ENCODE measurements around the gene ZNF253. TPM values are rescaled to one million over a fixed set of nuclear protein-coding genes. Genes with fewer than 3 reads are reported as not detected.

Gene ZNF253
- total and polyA plus RNA-seq, 2 of the 8 experiments (the other 6 are each of a cell fraction or from before 2014, with no cell fraction given), result 8.3 to 64.0 TPM

DNA sequence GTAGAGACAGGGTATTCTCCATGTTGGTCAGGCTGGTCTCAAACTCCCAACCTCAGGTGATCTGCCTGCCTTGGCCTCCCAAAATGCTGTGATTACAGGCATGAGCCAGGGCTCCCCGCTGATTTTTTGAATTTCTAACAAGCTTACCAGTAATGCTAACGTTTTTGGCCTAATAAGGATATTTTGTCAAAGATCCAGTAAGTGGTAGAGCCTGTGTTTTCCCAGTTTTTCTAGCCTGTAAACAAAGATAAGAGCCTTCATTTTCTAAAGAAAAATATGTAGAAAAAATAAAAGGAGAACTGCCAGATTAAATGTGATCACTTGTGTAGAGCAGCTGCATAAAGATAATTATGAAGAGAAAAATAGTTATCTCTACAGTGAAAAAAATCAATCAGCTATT lies 72.8 kb downstream of the ZNF253 start:
- Histone ChIP-seq H3K79me1 (ENCODE audit: low read depth, low read length) (no peaks in the 10 kb centered on the region), H3K23me2 (ENCODE audit: low read depth, low read length) (no peaks in the 10 kb centered on the region), H3K79me2 (ENCODE audit: control insufficient read depth in 1 of 2, insufficient read depth in 2 of 2, low read length in 2 of 2) (no peaks in the 10 kb centered on the region), H3K18ac (ENCODE audit: extremely low read depth, low read length) (no peak overlapping the region), H2BK5ac (ENCODE audit: low read depth, low read length) (no peak overlapping the region), H3K4me1 (replicated peaks in 1 of 4; ENCODE audit: control insufficient read depth in 3 of 4, insufficient read depth in 4 of 4, low read length in 3 of 4) (no peaks in the 10 kb centered on the region), H3K27me3 (replicated peaks in 1 of 4; ENCODE audit: control insufficient read depth in 3 of 4, extremely low read depth in 1 of 4, insufficient read depth in 3 of 4, low read length in 3 of 4) (no peaks in the 10 kb centered on the region), H4K20me1 (replicated peaks in 1 of 2; ENCODE audit: control insufficient read depth in 1 of 2, insufficient read depth in 2 of 2, low read length in 2 of 2) (no peaks in the 10 kb centered on the region), H2BK15ac (ENCODE audit: low read length) (no peak overlapping the region), H3K9ac (replicated peaks in 1 of 4; ENCODE audit: extremely low read depth in 1 of 4, low read depth in 3 of 4, low read length in 3 of 4) (no peak overlapping the region), H2AFZ (ENCODE audit: low read length) (no peak overlapping the region), H3K4me3 (ENCODE audit: extremely low read depth in 1 of 4, insufficient read depth in 2 of 4, low read depth in 3 of 4, low read length in 4 of 4) (no peak overlapping the region), H3K36me3 (ENCODE audit: control insufficient read depth in 2 of 4, insufficient read depth in 4 of 4, low read length in 3 of 4) (peaks cover 3 to 24% (median 13%) of the 10 kb centered on the region in 4 experiments; a peak in 6 of 8 replicates), H2BK20ac (ENCODE audit: low read length) (no peak overlapping the region), H4K5ac (ENCODE audit: insufficient read length, low read depth, low read length) (no peak overlapping the region), H3K4me2 (ENCODE audit: insufficient read depth in 1 of 2, low read depth in 2 of 2, low read length in 2 of 2) (no peak overlapping the region), H3K27ac (ENCODE audit: low read depth, low read length) (no peak overlapping the region), H3K9me3 (ENCODE audit: insufficient read depth in 2 of 2, low read depth in 1 of 2, low read length in 1 of 2) (peaks cover 26 to 32% of the 10 kb centered on the region in 2 experiments), H3K23ac (ENCODE audit: insufficient read length) (no peak overlapping the region), H2BK120ac (replicated peaks; ENCODE audit: low read depth, low read length) (no peak overlapping the region), H2AK5ac (ENCODE audit: low read depth, low read length) (no peak overlapping the region), H3K56ac (replicated peaks; ENCODE audit: insufficient read length, low read depth, low read length) (no peak overlapping the region), H2BK12ac (ENCODE audit: low read depth, low read length) (no peak overlapping the region), H3K4ac (replicated peaks; ENCODE audit: insufficient read length, low read depth, low read length) (no peak overlapping the region), H4K91ac (replicated peaks; ENCODE audit: insufficient read length, low read length) (no peak overlapping the region), H4K8ac (ENCODE audit: extremely low read depth, insufficient read depth, low read length) (no peak overlapping the region), H3K14ac (ENCODE audit: insufficient read length) (no peak overlapping the region)
- DNase-seq (ENCODE audit: low read depth in 1 of 2, low spot score in 2 of 2) (no peak), FAIRE-seq (no peak)
- ChIA-PET POLR2A (ENCODE audit: partially characterized antibody) (interaction anchor here (0.8 to 1.6 kb wide), 3 partner anchors 10 to 78 kb away, joined by 4 to 5 read pairs (median 4); partner anchors contain the start of gene ZNF93), CTCF (ENCODE audit: partially characterized antibody) (interaction anchor here (0.6 to 1.4 kb wide), 2 partner anchors 14 to 16 kb away, joined by 3 to 5 read pairs; no protein-coding TSS in a partner anchor)
- WGBS, 2 experiments (ENCODE audit: extremely low coverage in 1 of 2, insufficient coverage in 1 of 2, insufficient read length in 1 of 2, insufficient replicate concordance in 2 of 2, low coverage in 1 of 2, low lambda C conversion rate in 2 of 2, missing lambda C conversion rate in 1 of 2), result 45% methylated on average over 2 of the region's 2 CpGs; no CpG with 5 or more reads in 1 of the 2 experiments
- TF ChIP-seq MAFK (IDR thresholded peaks at IDR 0.05; ENCODE audit: low read depth, low read length) (no peak), CBX5 (IDR thresholded peaks at IDR 0.05; ENCODE audit: low read depth, low read length) (no peak), SP2 (IDR thresholded peaks at IDR 0.05; ENCODE audit: low read length) (no peak), CREB1 (IDR thresholded peaks at IDR 0.05) (no peak), JUN (IDR thresholded peaks at IDR 0.05; ENCODE audit: low read depth, low read length) (no peak), SIX5 (IDR thresholded peaks at IDR 0.05; ENCODE audit: low read depth, low read length) (no peak), TAF7 (optimal IDR thresholded peaks at IDR 0.05; ENCODE audit: borderline replicate concordance, low read depth, low read length) (no peak), POLR2AphosphoS5 (IDR thresholded peaks at IDR 0.05; ENCODE audit: low read depth, low read length) (no peak), CBX8 (IDR thresholded peaks at IDR 0.05; ENCODE audit: borderline replicate concordance, low read depth, low read length) (no peak), POU5F1 (IDR thresholded peaks at IDR 0.05; ENCODE audit: low read depth, low read length) (no peak), CTBP2 (IDR thresholded peaks at IDR 0.05; ENCODE audit: borderline replicate concordance, insufficient read depth, insufficient read length, low read length) (no peak), TAF1 (IDR thresholded peaks at IDR 0.05; ENCODE audit: low read depth, low read length) (no peak), SIRT6 (IDR thresholded peaks at IDR 0.05; ENCODE audit: low read length) (no peak), SP1 (IDR thresholded peaks at IDR 0.05; ENCODE audit: low read depth, low read length) (no peak)

Data from H1 (cell line).